Neural progenitor cell (in vitro differentiated cells): Measurements from ENCODE around the gene BMP7. TPM values are rescaled to one million over a fixed set of nuclear protein-coding genes. Genes with fewer than 3 reads are reported as not detected.

Experiments
- DNase-seq: peaks from one replicate; pipeline ENCODE4 v3.0.0-alpha.2; 2016; ENCODE audit warnings: low spot score
- H2AFZ ChIP-seq: fragments of 200-600 bp; sonication (generic); replicated peaks from 2 replicates; pipeline ENCODE4 v1.6.1; 2016; ENCODE audit warnings: antibody characterized with exemption
- H3F3A ChIP-seq: fragments of 200-600 bp; sonication (generic); 2 replicates; pipeline ENCODE4 v1.6.1; 2016; ENCODE audit warnings: antibody characterized with exemption, low read depth
- H3K27ac ChIP-seq: fragments of 200-600 bp; sonication (generic); 2 replicates; pipeline ENCODE4 v1.5.1; 2016; ENCODE audit warnings: mild to moderate bottlenecking
- H3K27me3 ChIP-seq: fragments of 200-600 bp; sonication (generic); 2 replicates; pipeline ENCODE4 v1.6.1; 2016; ENCODE audit warnings: mild to moderate bottlenecking, moderate library complexity
- H3K36me3 ChIP-seq: fragments of 200-600 bp; sonication (generic); 2 replicates; pipeline ENCODE4 v1.5.1; 2016
- H3K4me1 ChIP-seq: fragments of 200-600 bp; sonication (generic); 2 replicates; pipeline ENCODE4 v1.6.1; 2016; ENCODE audit warnings: mixed run types
- H3K4me2 ChIP-seq: fragments of 200-600 bp; sonication (generic); 2 replicates; pipeline ENCODE4 v1.6.1; 2016
- H3K4me3 ChIP-seq: fragments of 200-600 bp; sonication (generic); 2 replicates; pipeline ENCODE4 v1.5.1; 2016
- H3K79me2 ChIP-seq: fragments of 200-600 bp; sonication (generic); 2 replicates; pipeline ENCODE4 v1.6.1; 2016; ENCODE audit warnings: low read depth
- H3K9ac ChIP-seq: fragments of 200-600 bp; sonication (generic); 2 replicates; pipeline ENCODE4 v1.6.1; 2016
- H3K9me3 ChIP-seq: fragments of 200-600 bp; sonication (generic); 2 replicates; pipeline ENCODE4 v1.5.1; 2016; ENCODE audit warnings: low read depth
- H4K20me1 ChIP-seq: fragments of 200-600 bp; sonication (generic); 2 replicates; pipeline ENCODE4 v1.6.1; 2016; ENCODE audit warnings: low read depth
- H3K27ac Mint-ChIP-seq: 3 replicates; pipeline ENCODE4 v1.8.0; 2021; ENCODE audit warnings: mixed read lengths
- H3K27me3 Mint-ChIP-seq: 2 replicates; pipeline ENCODE4 v1.8.0; 2022; ENCODE audit warnings: low read depth, mild to moderate bottlenecking, inconsistent platforms, moderate library complexity, mixed read lengths; ENCODE audit not compliant: insufficient read depth
- H3K36me3 Mint-ChIP-seq: 3 replicates; pipeline ENCODE4 v1.8.0; 2021; ENCODE audit warnings: mixed read lengths
- H3K4me1 Mint-ChIP-seq: 3 replicates; pipeline ENCODE4 v1.8.0; 2021; ENCODE audit warnings: mixed read lengths
- H3K4me3 Mint-ChIP-seq: 3 replicates; pipeline ENCODE4 v1.8.0; 2021; ENCODE audit warnings: mild to moderate bottlenecking, moderate library complexity, mixed read lengths
- H3K9me3 Mint-ChIP-seq: 3 replicates; pipeline ENCODE4 v1.8.0; 2020; ENCODE audit warnings: mixed read lengths
- EZH2 ChIP-seq: fragments of 200-600 bp; sonication (generic); IDR thresholded peaks from 2 replicates; pipeline ENCODE4 v1.6.1; 2017; ENCODE audit warnings: antibody characterized with exemption, mild to moderate bottlenecking, moderate library complexity
- EZH2phosphoT487 ChIP-seq: fragments of 200-600 bp; sonication (generic); IDR thresholded peaks from 2 replicates; pipeline ENCODE4 v1.6.1; 2017; ENCODE audit warnings: antibody characterized with exemption
- total RNA-seq: library from RNA; depleted of rRNA; stranded (reverse); fragments of >200 nt; gene quantifications from 2 replicates; pipeline ENCODE4 v1.2.3, GENCODE V29; 2015; ENCODE audit warnings: low replicate concordance
- TF ChIP-seq, protein P1 (sequence below): fragments of 200-600 bp; sonication (generic); IDR thresholded peaks from 2 replicates; pipeline ENCODE4 v1.5.1; 2017; ENCODE audit warnings: antibody characterized with exemption, mild to moderate bottlenecking

The BMP7 gene
- total RNA-seq, 1 donor from 2014 or later = 11.2 TPM

DNA sequence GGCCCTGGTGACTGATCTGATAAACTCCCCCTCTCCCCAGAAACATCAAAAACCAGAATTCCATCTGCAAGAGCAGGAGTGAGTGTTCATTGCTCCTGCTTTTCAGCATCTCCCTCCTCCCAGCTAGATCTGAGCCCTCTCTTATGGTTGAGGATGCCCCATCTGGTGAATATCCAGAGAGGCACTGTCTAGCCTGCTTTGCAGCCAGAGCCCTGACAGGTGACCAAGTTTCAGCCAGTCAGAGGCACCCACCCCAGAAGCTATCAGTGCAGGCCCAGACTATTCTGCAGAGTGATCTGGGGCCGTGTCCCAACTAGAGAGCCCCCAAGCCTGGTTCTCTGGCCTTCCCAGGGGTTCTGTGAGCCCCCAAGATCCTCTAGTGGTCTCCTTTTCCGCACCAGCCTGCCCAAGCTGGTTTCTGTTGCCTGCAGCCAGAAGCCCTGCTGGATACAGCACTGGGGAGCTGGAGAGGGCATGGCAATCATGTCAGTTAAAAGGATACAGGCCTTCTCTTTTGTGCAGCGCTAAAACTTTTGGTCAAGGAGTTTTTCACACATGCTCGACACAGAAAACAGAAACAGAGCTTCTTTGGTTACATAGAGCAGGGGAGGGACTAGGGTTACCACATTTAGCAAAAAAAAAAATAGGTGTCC lies 6.6 kb upstream of the BMP7 start:
- peak overlapping the region; percentile 80 for H2AFZ ChIP-seq
- H3K4me1 ChIP-seq = peaks cover 30% of the 10 kb centered on the region
- H3K36me3 ChIP-seq = no peaks in the 10 kb centered on the region
- H3F3A ChIP-seq = peaks cover 17% of the 10 kb centered on the region
- no peak overlapping the region for H3K4me2 ChIP-seq
- Mint-ChIP-seq H3K4me3 (no peak overlapping the region), H3K27me3 (peaks cover 25% of the 10 kb centered on the region), H3K27ac (peak overlapping the region; percentile 80), H3K36me3 (no peaks in the 10 kb centered on the region), H3K4me1 (peaks cover 74% of the 10 kb centered on the region), H3K9me3 (no peaks in the 10 kb centered on the region)
- H3K9me3 ChIP-seq = no peaks in the 10 kb centered on the region
- DNase-seq = peak; percentile 33
- no peaks in the 10 kb centered on the region for H4K20me1 ChIP-seq
- H3K27ac ChIP-seq = no peak overlapping the region
- H3K79me2 ChIP-seq = no peaks in the 10 kb centered on the region
- peaks cover 20% of the 10 kb centered on the region for H3K27me3 ChIP-seq
- H3K4me3 ChIP-seq = no peak overlapping the region
- H3K9ac ChIP-seq = no peak overlapping the region
- TF ChIP-seq EZH2 (no peak), EZH2phosphoT487 (no peak)
- TF ChIP-seq, protein P1, sequence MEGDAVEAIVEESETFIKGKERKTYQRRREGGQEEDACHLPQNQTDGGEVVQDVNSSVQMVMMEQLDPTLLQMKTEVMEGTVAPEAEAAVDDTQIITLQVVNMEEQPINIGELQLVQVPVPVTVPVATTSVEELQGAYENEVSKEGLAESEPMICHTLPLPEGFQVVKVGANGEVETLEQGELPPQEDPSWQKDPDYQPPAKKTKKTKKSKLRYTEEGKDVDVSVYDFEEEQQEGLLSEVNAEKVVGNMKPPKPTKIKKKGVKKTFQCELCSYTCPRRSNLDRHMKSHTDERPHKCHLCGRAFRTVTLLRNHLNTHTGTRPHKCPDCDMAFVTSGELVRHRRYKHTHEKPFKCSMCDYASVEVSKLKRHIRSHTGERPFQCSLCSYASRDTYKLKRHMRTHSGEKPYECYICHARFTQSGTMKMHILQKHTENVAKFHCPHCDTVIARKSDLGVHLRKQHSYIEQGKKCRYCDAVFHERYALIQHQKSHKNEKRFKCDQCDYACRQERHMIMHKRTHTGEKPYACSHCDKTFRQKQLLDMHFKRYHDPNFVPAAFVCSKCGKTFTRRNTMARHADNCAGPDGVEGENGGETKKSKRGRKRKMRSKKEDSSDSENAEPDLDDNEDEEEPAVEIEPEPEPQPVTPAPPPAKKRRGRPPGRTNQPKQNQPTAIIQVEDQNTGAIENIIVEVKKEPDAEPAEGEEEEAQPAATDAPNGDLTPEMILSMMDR = no peak

DNA sequence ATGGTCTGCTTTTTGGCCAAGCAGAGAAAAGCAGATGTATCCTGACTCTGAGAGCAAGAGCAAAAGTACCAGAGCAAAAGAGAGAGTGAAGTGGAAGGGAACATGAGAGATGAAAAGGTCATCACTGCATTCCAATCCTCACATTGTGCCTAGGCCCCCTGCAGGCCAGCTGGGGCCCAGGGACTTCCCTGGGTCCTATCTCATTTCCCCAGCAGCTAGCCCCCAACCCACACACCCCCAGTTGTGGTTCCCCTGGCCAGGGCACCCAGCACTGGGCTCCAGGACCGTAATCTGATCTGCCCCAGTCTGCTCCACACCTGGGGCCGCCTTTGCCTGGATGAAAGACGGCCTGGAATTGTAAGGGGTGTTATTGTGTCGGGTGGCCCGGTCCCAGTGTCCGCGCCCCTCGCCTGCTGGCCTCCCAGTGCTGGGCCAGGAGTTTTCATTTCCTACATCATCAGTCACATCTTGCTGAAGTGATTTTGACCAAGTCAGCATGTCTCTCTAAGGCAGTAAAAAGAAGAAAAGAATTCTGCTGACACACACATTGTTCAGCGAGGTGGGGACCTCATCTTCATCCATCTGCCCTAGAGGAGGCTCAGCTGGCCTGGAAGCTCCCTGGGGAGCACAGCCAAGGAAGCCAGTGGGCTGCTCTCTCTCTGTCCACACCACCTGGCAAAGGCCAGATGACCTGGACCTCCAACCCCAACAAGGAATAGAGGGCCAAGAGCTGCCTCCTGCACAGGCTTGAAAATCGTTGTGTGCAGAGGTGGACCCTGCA lies 4.0 kb upstream of the BMP7 start:
- Histone ChIP-seq H3K36me3 (no peaks in the 10 kb centered on the region), H4K20me1 (no peaks in the 10 kb centered on the region), H3K4me3 (no peak overlapping the region), H3K4me1 (peaks cover 41% of the 10 kb centered on the region), H3K4me2 (peak overlapping the region; percentile 41), H3K79me2 (peaks cover 6% of the 10 kb centered on the region), H3F3A (peaks cover 18% of the 10 kb centered on the region), H3K9me3 (no peaks in the 10 kb centered on the region), H3K27ac (no peak overlapping the region), H3K9ac (no peak overlapping the region), H3K27me3 (peaks cover 42% of the 10 kb centered on the region), H2AFZ (no peak overlapping the region)
- TF ChIP-seq EZH2phosphoT487 = no peak
- TF ChIP-seq, protein P1 = peak; percentile 45
- Mint-ChIP-seq H3K4me3 (peak overlapping the region; percentile 50), H3K27ac (peak overlapping the region; percentile 31), H3K36me3 (no peaks in the 10 kb centered on the region), H3K4me1 (peaks cover 70% of the 10 kb centered on the region), H3K9me3 (no peaks in the 10 kb centered on the region), H3K27me3 (peaks cover 18% of the 10 kb centered on the region)
- peak; percentile 44 for DNase-seq

DNA sequence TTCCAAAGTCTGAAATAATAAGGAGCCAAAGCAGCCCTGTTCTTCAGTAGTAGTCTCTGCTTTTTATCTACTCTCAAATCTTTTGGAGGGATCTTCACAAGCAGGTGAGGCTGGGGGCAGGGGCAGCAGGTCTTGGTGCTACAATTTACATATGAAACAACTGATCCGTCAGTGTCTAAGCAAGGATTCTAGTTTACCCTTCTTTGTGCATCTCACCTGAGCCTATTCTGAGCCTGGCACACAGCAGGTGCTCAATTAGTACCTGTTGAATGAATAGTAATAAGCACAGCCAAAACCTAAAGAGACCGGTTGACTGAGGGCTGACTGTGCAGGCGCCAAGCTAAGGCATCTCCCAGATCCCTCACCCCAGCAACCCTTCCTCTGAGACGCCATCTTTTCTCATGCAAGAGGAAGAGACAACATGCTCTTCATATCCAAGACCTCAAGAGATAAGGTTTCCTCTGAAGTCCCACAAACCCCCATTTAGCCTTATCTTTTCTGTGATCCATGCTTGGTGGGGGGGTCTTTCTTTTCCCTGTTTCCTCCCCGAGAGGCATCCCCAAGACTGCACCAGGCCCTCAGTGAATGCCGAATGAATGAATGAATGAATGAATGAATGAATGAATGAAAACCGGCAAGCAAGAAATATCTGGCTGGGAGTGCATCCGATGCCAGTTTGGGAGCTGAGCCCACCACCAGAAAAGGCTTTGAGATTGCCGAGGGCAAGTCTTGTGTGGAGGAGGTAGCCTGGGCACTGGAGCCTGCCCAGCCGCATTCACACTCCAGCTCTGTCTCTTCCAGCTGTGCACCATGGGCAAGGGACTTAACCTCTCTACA lies 2.9 kb upstream of the BMP7 start:
- Histone ChIP-seq H3F3A (peaks cover 28% of the 10 kb centered on the region), H3K36me3 (no peaks in the 10 kb centered on the region), H2AFZ (no peak overlapping the region), H3K4me1 (peaks cover 43% of the 10 kb centered on the region), H3K79me2 (peaks cover 11% of the 10 kb centered on the region), H4K20me1 (peaks cover 4% of the 10 kb centered on the region), H3K9ac (no peak overlapping the region), H3K27ac (no peak overlapping the region), H3K4me3 (no peak overlapping the region), H3K4me2 (peak overlapping the region; percentile 41), H3K27me3 (peaks cover 52% of the 10 kb centered on the region), H3K9me3 (no peaks in the 10 kb centered on the region)
- DNase-seq = no peak
- H3K27ac Mint-ChIP-seq = no peak overlapping the region
- TF ChIP-seq EZH2phosphoT487 (no peak), EZH2 (no peak)
- TF ChIP-seq, protein P1 = no peak
- H3K4me3 Mint-ChIP-seq = peak overlapping the region; percentile 64
- H3K27me3 Mint-ChIP-seq = peaks cover 22% of the 10 kb centered on the region
- no peaks in the 10 kb centered on the region for H3K36me3 Mint-ChIP-seq
- H3K4me1 Mint-ChIP-seq = peaks cover 65% of the 10 kb centered on the region
- H3K9me3 Mint-ChIP-seq = no peaks in the 10 kb centered on the region
